Fibroblast of lung (primary cell): Measurements from ENCODE around the gene DDX51. TPM values are rescaled to one million over a fixed set of nuclear protein-coding genes. Genes with fewer than 3 reads are reported as not detected.

Experiments
- DNase-seq, 2 donors: peaks; one replicate each; pipeline versions ENCODE4 v3.0.0 to v3.0.0-alpha.2; 2010; ENCODE audit warnings: low read depth in 2 of 2
- H2AFZ ChIP-seq: 2 replicates; pipeline ENCODE4 v1.5.1; 2012; ENCODE audit warnings: low read length, control low read depth, inconsistent platforms
- H3K27ac ChIP-seq: 2 replicates; pipeline ENCODE4 v1.5.1; 2011; ENCODE audit warnings: low read length, control low read depth; ENCODE audit not compliant: insufficient read depth
- H3K27me3 ChIP-seq: 2 replicates; pipeline ENCODE4 v1.5.1; 2011; ENCODE audit warnings: mild to moderate bottlenecking, low read length; ENCODE audit not compliant: control insufficient read depth, insufficient read depth
- H3K36me3 ChIP-seq: 2 replicates; pipeline ENCODE4 v1.5.1; 2011; ENCODE audit warnings: low read length; ENCODE audit not compliant: control insufficient read depth, insufficient read depth
- H3K4me1 ChIP-seq: 2 replicates; pipeline ENCODE4 v1.5.1; 2011; ENCODE audit warnings: low read length; ENCODE audit not compliant: control insufficient read depth, insufficient read depth; ENCODE audit errors: extremely low read depth
- H3K4me2 ChIP-seq: 2 replicates; pipeline ENCODE4 v1.5.1; 2011; ENCODE audit warnings: low read length, control low read depth; ENCODE audit not compliant: insufficient read depth; ENCODE audit errors: extremely low read depth
- H3K4me3 ChIP-seq, 4 experiments: fragments of 200-600 bp in 1 of 4; sonication (generic) in 1 of 4; replicated peaks in 1 of 4; 2 replicates each; pipeline ENCODE4 v1.5.1; 2011 to 2016; ENCODE audit warnings: low read length in 4 of 4, low read depth in 3 of 4, mild to moderate bottlenecking in 3 of 4, control low read depth in 2 of 4, inconsistent platforms in 1 of 4, mixed read lengths in 1 of 4; ENCODE audit not compliant: insufficient read depth in 1 of 4; ENCODE audit errors: control extremely low read depth in 1 of 4
- H3K79me2 ChIP-seq: 2 replicates; pipeline ENCODE4 v1.5.1; 2012; ENCODE audit warnings: mild to moderate bottlenecking, low read length, inconsistent platforms; ENCODE audit not compliant: control insufficient read depth, insufficient read depth
- H3K9ac ChIP-seq: 2 replicates; pipeline ENCODE4 v1.5.1; 2011; ENCODE audit warnings: mild to moderate bottlenecking, low read length, control low read depth; ENCODE audit not compliant: insufficient read depth
- H3K9me3 ChIP-seq: 2 replicates; pipeline ENCODE4 v1.5.1; 2012; ENCODE audit warnings: low read depth, low read length; ENCODE audit not compliant: control insufficient read depth, insufficient read depth
- H4K20me1 ChIP-seq: 2 replicates; pipeline ENCODE4 v1.5.1; 2011; ENCODE audit warnings: low read length; ENCODE audit not compliant: control insufficient read depth, insufficient read depth; ENCODE audit errors: extremely low read depth
- CTCF ChIP-seq, 2 donors: IDR thresholded peaks in 1 of 2; conservative IDR thresholded peaks in 1 of 2; 1 replicate in 1 of 2; 2 replicates in 1 of 2; pipeline ENCODE4 v1.5.1; 2011 to 2012; ENCODE audit warnings: low read length in 2 of 2, control low read depth in 1 of 2, inconsistent platforms in 1 of 2, low read depth in 1 of 2, mild to moderate bottlenecking in 1 of 2
- EZH2 ChIP-seq: IDR thresholded peaks from 2 replicates; pipeline ENCODE4 v1.5.1; 2012; ENCODE audit warnings: low read length, control low read depth, mild to moderate bottlenecking; ENCODE audit errors: missing control alignments
- polyA plus RNA-seq, 2 donors: library from polyadenylated mRNA; depleted of rRNA in 1 of 2; stranded (reverse) in 1 of 2; unstranded in 1 of 2; fragments of >200 nt; gene quantifications; 2 replicates each; pipeline ENCODE4 v1.2.1, GENCODE V29; 2011 to 2012; ENCODE audit warnings: missing spikeins in 1 of 2
- total RNA-seq: library from RNA; depleted of rRNA; stranded (reverse); fragments of >200 nt; gene quantifications from 2 replicates; pipeline ENCODE4 v1.2.1, GENCODE V29; 2014

The DDX51 gene
- total and polyA plus RNA-seq, 2 donors (not counting 1 experiment from before 2014, with no cell fraction given), result 3.7 to 7.4 TPM

GRCh38 chr12:132165584-132165983 is 21.5 kb upstream of the DDX51 start:
- Histone ChIP-seq H2AFZ (no peak overlapping the region), H3K27ac (no peak overlapping the region), H3K4me2 (no peak overlapping the region), H3K9me3 (no peaks in the 10 kb centered on the region), H3K79me2 (no peaks in the 10 kb centered on the region), H3K4me3 (no peak overlapping the region), H3K9ac (no peak overlapping the region), H3K27me3 (no peaks in the 10 kb centered on the region), H4K20me1 (no peaks in the 10 kb centered on the region), H3K36me3 (no peaks in the 10 kb centered on the region), H3K4me1 (peaks cover 9% of the 10 kb centered on the region)
- TF ChIP-seq EZH2 (no peak), CTCF (conservative IDR thresholded peaks at IDR 0.05 in 1 of 2, IDR thresholded peaks at IDR 0.05 in 1 of 2; ENCODE audit: low read depth in 1 of 2, low read length in 2 of 2) (no peak)
- DNase-seq, result no peak

DNA sequence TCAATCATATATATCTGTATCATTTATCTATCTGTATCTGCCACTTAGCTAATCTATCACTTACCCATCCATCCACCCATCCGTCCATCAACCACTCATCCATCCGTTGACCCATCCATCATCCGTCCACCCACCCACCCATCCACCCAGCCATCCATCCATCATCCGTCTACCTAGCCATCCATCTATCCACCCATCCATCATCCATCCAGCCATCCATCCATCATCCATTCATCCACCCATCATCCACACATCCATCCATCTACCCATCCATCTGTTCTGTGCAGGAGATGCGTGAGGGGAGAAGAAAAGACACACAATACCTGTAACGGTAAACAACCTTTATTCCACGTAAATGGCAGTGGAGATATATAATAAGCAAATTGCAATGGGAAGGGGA is 20.3 kb upstream of the DDX51 start:
- DNase-seq, result no peak
- Histone ChIP-seq H3K4me3 (no peak overlapping the region), H3K4me1 (peaks cover 9% of the 10 kb centered on the region), H3K36me3 (no peaks in the 10 kb centered on the region), H3K79me2 (no peaks in the 10 kb centered on the region), H4K20me1 (no peaks in the 10 kb centered on the region), H3K9ac (no peak overlapping the region), H3K27me3 (no peaks in the 10 kb centered on the region), H3K27ac (no peak overlapping the region), H3K4me2 (no peak overlapping the region), H3K9me3 (no peaks in the 10 kb centered on the region), H2AFZ (no peak overlapping the region)
- no peak for TF ChIP-seq CTCF (conservative IDR thresholded peaks at IDR 0.05 in 1 of 2, IDR thresholded peaks at IDR 0.05 in 1 of 2; ENCODE audit: low read depth in 1 of 2, low read length in 2 of 2)
- TF ChIP-seq EZH2, result no peak

GRCh38 chr12:132163911-132164288 is 19.8 kb upstream of the DDX51 start:
- H3K9ac ChIP-seq, result no peak overlapping the region
- no peaks in the 10 kb centered on the region for H3K9me3 ChIP-seq
- TF ChIP-seq CTCF (conservative IDR thresholded peaks at IDR 0.05 in 1 of 2, IDR thresholded peaks at IDR 0.05 in 1 of 2; ENCODE audit: low read depth in 1 of 2, low read length in 2 of 2) (peak; percentile 5 to 34), EZH2 (no peak)
- no peak overlapping the region for H3K27ac ChIP-seq
- H4K20me1 ChIP-seq, result no peaks in the 10 kb centered on the region
- H2AFZ ChIP-seq, result no peak overlapping the region
- H3K27me3 ChIP-seq, result no peaks in the 10 kb centered on the region
- H3K4me3 ChIP-seq, result no peak overlapping the region
- H3K36me3 ChIP-seq, result no peaks in the 10 kb centered on the region
- no peaks in the 10 kb centered on the region for H3K79me2 ChIP-seq
- no peak overlapping the region for H3K4me2 ChIP-seq
- peaks cover 9% of the 10 kb centered on the region for H3K4me1 ChIP-seq
- DNase-seq, result no peak
